DND-41 (cell line): ENCODE measurements around the gene ABCA3.

Experiments
- EZH2 ChIP-seq: IDR thresholded peaks from 3 replicates; pipeline ENCODE4 v1.6.1; 2012; ENCODE audit warnings: borderline replicate concordance, low read depth, mild to moderate bottlenecking, moderate library complexity, low read length, inconsistent platforms; ENCODE audit not compliant: severe bottlenecking
- TF ChIP-seq, protein P1 (sequence below): IDR thresholded peaks from 2 replicates; pipeline ENCODE4 v1.5.1; 2012; ENCODE audit warnings: borderline replicate concordance, low read length, moderate library complexity, mild to moderate bottlenecking; ENCODE audit not compliant: poor library complexity, severe bottlenecking; ENCODE audit errors: extremely low read depth

DNA sequence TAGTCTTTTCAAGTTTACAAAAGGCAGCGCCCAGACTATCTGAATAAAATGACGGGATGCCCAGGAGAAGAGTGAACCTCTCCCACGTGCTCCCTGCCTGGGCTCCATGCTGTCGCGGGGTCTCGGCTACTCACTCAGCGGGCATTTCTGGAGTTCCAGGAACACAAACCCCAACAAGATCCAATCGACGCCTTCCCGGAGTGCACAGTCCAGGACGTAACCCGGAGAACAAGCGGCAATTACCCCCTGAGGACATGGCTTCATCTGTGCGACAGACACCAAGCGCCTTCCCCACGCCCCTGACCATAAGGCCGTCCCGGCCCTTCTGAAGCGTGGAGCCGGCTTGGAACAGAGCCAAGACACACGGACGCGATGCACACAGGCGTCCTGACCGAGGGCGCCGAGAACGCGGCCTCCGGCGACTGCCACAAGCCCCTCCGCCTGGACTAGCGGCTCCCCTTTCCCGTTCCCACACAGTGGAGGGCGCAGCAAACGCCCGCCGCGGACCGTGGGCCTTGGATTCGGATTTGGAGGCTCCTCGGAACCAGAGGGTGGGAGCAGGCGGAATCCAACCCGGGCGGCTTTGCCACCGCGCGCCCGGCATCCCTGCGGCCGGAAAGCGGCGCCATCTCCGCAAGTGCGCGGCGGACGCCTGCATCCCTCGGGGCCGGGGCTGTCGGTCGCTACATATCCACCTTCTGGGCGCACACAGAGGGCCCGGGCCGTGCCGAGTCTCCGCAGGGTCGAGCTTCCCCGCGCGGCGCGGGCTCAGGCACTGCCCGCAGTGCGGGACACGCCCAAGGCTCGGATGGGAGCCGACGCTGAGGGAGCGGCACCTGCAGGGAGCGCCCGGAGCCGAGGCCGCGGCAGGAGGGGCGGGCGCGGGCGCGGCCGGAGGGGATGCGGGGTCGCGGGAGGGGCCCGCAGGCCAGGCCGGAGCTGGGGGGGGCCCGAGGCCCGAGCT is 725 bp downstream of the ABCA3 start:
- TF ChIP-seq, protein P1, sequence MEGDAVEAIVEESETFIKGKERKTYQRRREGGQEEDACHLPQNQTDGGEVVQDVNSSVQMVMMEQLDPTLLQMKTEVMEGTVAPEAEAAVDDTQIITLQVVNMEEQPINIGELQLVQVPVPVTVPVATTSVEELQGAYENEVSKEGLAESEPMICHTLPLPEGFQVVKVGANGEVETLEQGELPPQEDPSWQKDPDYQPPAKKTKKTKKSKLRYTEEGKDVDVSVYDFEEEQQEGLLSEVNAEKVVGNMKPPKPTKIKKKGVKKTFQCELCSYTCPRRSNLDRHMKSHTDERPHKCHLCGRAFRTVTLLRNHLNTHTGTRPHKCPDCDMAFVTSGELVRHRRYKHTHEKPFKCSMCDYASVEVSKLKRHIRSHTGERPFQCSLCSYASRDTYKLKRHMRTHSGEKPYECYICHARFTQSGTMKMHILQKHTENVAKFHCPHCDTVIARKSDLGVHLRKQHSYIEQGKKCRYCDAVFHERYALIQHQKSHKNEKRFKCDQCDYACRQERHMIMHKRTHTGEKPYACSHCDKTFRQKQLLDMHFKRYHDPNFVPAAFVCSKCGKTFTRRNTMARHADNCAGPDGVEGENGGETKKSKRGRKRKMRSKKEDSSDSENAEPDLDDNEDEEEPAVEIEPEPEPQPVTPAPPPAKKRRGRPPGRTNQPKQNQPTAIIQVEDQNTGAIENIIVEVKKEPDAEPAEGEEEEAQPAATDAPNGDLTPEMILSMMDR: no peak
- TF ChIP-seq EZH2: no peak
